ENCODE results near the gene EYS.

The EYS gene

DNA sequence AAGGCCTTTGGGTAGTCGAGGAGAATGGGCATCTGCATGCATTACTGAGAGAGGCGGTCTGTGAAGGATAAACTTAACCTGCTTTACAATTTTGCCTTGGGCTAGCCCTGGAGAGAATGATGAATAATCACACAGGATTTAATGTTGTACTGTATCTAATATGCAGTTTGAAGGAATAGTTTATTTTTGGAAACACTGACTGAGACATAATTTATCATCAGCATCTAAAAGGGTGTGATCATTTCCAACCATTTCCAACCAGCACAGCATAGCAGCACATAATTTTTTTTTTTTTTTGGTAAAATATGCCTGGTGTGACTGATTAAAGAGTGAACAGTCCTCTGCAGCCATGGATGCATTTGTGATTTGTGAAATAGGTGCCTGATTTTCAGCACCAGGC is 1552.0 kb downstream of the EYS start:
- no peaks in the 10 kb centered on the region for H3K27me3 Mint-ChIP-seq (ENCODE audit: low read depth)
- H3K36me3 Mint-ChIP-seq (ENCODE audit: low read depth): no peaks in the 10 kb centered on the region
- TF ChIP-seq, protein P1, sequence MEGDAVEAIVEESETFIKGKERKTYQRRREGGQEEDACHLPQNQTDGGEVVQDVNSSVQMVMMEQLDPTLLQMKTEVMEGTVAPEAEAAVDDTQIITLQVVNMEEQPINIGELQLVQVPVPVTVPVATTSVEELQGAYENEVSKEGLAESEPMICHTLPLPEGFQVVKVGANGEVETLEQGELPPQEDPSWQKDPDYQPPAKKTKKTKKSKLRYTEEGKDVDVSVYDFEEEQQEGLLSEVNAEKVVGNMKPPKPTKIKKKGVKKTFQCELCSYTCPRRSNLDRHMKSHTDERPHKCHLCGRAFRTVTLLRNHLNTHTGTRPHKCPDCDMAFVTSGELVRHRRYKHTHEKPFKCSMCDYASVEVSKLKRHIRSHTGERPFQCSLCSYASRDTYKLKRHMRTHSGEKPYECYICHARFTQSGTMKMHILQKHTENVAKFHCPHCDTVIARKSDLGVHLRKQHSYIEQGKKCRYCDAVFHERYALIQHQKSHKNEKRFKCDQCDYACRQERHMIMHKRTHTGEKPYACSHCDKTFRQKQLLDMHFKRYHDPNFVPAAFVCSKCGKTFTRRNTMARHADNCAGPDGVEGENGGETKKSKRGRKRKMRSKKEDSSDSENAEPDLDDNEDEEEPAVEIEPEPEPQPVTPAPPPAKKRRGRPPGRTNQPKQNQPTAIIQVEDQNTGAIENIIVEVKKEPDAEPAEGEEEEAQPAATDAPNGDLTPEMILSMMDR (IDR thresholded peaks at IDR 0.05; ENCODE audit: unreplicated experiment in 3 of 3): no peak
- no peaks in the 10 kb centered on the region for H3K4me1 Mint-ChIP-seq
- H3K4me3 Mint-ChIP-seq: no peak overlapping the region
- no peaks in the 10 kb centered on the region for H3K9me3 Mint-ChIP-seq
- H3K27ac Mint-ChIP-seq: no peak overlapping the region

DNA sequence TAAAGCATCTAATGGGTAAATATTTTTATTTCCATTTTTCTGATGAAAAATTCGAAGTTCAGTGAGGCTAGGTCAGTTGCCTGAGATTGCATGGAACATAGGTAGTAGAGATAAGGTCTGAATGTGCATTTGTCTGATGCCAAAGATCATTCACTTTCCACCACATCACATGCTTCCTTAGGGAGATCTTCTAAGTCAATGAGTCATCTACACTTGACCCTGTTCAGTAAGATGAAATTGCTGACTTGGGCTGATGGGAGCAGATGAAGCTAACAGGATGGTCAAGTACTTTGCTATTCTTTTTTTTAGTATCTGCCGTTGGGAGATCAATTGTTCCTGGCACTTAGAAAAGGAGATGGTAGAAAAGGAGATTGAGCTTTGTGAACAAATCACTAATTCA is 1560.2 kb downstream of the EYS start:
- no peaks in the 10 kb centered on the region for H3K27me3 Mint-ChIP-seq (ENCODE audit: low read depth)
- TF ChIP-seq, protein P1 (IDR thresholded peaks at IDR 0.05; ENCODE audit: unreplicated experiment in 3 of 3): no peak
- no peaks in the 10 kb centered on the region for H3K9me3 Mint-ChIP-seq
- no peak overlapping the region for H3K27ac Mint-ChIP-seq
- H3K4me1 Mint-ChIP-seq: no peaks in the 10 kb centered on the region
- H3K4me3 Mint-ChIP-seq: no peak overlapping the region
- no peaks in the 10 kb centered on the region for H3K36me3 Mint-ChIP-seq (ENCODE audit: low read depth)

DNA sequence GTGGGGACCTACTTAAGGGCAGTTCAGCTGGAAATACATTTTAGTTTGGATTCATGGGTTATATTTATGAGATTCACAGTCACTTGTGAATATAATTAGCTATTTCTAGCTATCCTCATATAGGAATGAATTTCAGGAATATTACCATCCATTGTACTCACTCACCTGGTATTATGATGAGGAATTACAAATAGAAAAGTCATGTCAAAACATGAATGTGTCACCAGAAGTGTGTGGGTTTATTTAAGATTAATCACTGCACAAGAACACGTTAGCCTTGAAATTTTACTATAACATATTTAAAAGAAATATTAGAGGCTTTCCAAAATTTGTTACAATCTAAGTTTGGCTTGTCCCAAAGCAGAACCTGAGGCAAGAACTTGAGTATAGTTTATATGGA is 1560.9 kb downstream of the EYS start:
- H3K36me3 Mint-ChIP-seq (ENCODE audit: low read depth): no peaks in the 10 kb centered on the region
- H3K27ac Mint-ChIP-seq: no peak overlapping the region
- no peaks in the 10 kb centered on the region for H3K27me3 Mint-ChIP-seq (ENCODE audit: low read depth)
- H3K4me1 Mint-ChIP-seq: no peaks in the 10 kb centered on the region
- TF ChIP-seq, protein P1 (IDR thresholded peaks at IDR 0.05; ENCODE audit: unreplicated experiment in 3 of 3): no peak
- no peaks in the 10 kb centered on the region for H3K9me3 Mint-ChIP-seq
- no peak overlapping the region for H3K4me3 Mint-ChIP-seq

DNA sequence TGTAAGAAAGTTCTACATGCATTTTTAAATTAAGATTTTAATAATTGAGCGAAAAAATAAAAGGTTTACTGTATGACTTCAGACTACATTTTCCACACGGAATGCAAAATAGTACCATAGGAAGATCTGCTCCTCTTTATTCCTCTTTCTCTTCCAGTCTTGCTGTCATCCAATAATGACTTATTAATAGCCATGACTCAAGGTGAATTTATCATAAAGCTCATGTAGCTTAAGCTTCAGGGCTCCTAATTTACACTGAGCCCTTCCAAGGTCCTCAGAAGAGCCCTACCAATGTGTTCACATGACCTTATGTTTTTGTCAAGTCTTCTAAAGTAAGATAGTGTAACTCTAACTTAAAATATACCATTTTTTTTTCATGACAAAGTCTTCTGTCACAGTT is 1561.4 kb downstream of the EYS start:
- no peaks in the 10 kb centered on the region for H3K36me3 Mint-ChIP-seq (ENCODE audit: low read depth)
- H3K4me1 Mint-ChIP-seq: no peaks in the 10 kb centered on the region
- no peak overlapping the region for H3K27ac Mint-ChIP-seq
- no peak overlapping the region for H3K4me3 Mint-ChIP-seq
- TF ChIP-seq, protein P1 (IDR thresholded peaks at IDR 0.05; ENCODE audit: unreplicated experiment in 3 of 3): no peak
- H3K27me3 Mint-ChIP-seq (ENCODE audit: low read depth): no peaks in the 10 kb centered on the region
- no peaks in the 10 kb centered on the region for H3K9me3 Mint-ChIP-seq

DNA sequence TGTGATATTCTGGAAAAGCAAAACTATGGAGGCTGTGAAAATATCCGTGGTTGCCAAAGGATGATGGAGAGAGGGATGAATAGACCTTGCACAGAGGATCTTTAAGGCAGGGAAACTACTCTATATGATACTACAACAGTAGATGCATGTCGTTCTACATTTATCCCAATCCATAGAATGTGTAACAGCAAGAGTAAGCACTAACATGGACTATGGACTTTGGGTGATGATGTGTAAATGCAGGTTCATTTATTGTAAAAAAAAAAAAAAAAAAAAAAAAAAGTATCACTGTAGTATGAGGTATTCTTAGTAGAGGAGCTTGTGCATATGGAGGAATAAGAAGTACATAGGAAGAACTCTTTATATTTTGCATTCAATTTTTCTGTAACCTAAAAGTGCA is 1563.9 kb downstream of the EYS start:
- TF ChIP-seq, protein P1 (IDR thresholded peaks at IDR 0.05; ENCODE audit: unreplicated experiment in 3 of 3): no peak
- Mint-ChIP-seq H3K27ac (no peak overlapping the region), H3K27me3 (ENCODE audit: low read depth) (no peaks in the 10 kb centered on the region), H3K9me3 (no peaks in the 10 kb centered on the region), H3K4me3 (no peak overlapping the region), H3K4me1 (no peaks in the 10 kb centered on the region), H3K36me3 (ENCODE audit: low read depth) (no peaks in the 10 kb centered on the region)

DNA sequence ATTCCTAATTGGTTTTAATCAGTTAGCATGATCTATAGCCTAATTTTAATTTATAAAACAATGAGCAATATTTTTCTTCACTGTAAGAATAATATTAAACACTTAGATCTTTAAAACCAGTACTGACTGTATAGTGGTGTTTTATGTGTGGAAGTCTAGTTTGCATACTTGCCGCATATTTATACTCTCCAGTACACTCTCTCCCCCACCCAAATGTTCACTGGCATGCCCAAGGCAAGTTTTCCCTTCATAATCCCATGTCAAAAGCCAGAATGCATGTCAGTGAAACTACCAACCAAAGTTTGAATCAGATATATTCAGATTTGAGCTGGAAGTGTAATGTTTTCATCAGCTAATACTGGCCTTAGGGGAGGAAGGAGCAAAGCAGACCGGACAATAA is 1565.3 kb downstream of the EYS start:
- Mint-ChIP-seq H3K27me3 (ENCODE audit: low read depth) (no peaks in the 10 kb centered on the region), H3K36me3 (ENCODE audit: low read depth) (no peaks in the 10 kb centered on the region), H3K4me3 (no peak overlapping the region), H3K9me3 (no peaks in the 10 kb centered on the region), H3K27ac (no peak overlapping the region), H3K4me1 (no peaks in the 10 kb centered on the region)
- TF ChIP-seq, protein P1 (IDR thresholded peaks at IDR 0.05; ENCODE audit: unreplicated experiment in 3 of 3): no peak

Data from nephron (organoid).